HEK293 (cell line): ENCODE measurements around the gene ARV1.
A peak's percentile ranks its signal among the peaks of the same experiment; 100 is the strongest.

Experiments
- CTCF ChIA-PET: fragments of 350-600 bp; formaldehyde crosslinking; extraction: SDS; loops from one replicate; lab custom pipeline; 2021; ENCODE audit warnings: antibody characterized with exemption; lab: Yijun Ruan, JAX
- POLR2A ChIA-PET: fragments of 300-600 bp; formaldehyde crosslinking; extraction: SDS; loops from one replicate; lab custom pipeline; 2020; ENCODE audit warnings: antibody characterized with exemption, inconsistent platforms; lab: Yijun Ruan, JAX
- H3K27ac ChIP-seq: fragments of 200-500 bp; sonication (Bioruptor generic); 2 replicates; pipeline ENCODE4 v1.5.1; 2014; ENCODE audit warnings: low read depth, low read length, control low read depth, inconsistent platforms; ENCODE audit errors: extremely low read depth
- H3K36me3 ChIP-seq, 2 experiments: fragments of 200-500 bp in 1 of 2; sonication (Bioruptor generic) in 1 of 2; 1 replicate in 1 of 2; 2 replicates in 1 of 2; pipeline ENCODE4 v1.5.1; 2014 to 2017; ENCODE audit warnings: inconsistent platforms in 2 of 2, low read length in 2 of 2; ENCODE audit not compliant: control insufficient read depth in 2 of 2, insufficient read depth in 1 of 2
- H3K4me1 ChIP-seq: fragments of 200-500 bp; sonication (Bioruptor generic); 2 replicates; pipeline ENCODE4 v1.5.1; 2014; ENCODE audit warnings: mild to moderate bottlenecking, low read length, inconsistent platforms; ENCODE audit not compliant: control insufficient read depth, insufficient read depth
- H3K4me3 ChIP-seq: 2 replicates; pipeline ENCODE4 v1.5.1; 2011; ENCODE audit warnings: low read depth, mild to moderate bottlenecking, control low read depth, low read length, moderate library complexity
- H3K9me3 ChIP-seq: fragments of 200-500 bp; sonication (Bioruptor generic); 2 replicates; pipeline ENCODE4 v1.5.1; 2014; ENCODE audit warnings: low read depth, low read length, inconsistent platforms; ENCODE audit not compliant: control insufficient read depth, insufficient read depth
- KLF17 ChIP-seq: fragments of 450-650 bp; formaldehyde crosslinking; IDR thresholded peaks from 2 replicates; pipeline ENCODE4 v1.5.1; 2016; ENCODE audit warnings: missing biosample characterization, missing genetic modification characterization
- MEIS1 ChIP-seq: sonication (generic); formaldehyde crosslinking; IDR thresholded peaks from 2 replicates; pipeline ENCODE4 v1.8.1; 2022; ENCODE audit warnings: missing genetic modification reagents, mild to moderate bottlenecking, borderline replicate concordance
- PBX3 ChIP-seq: sonication (generic); formaldehyde crosslinking; IDR thresholded peaks from 2 replicates; pipeline ENCODE4 v1.8.1; 2022; ENCODE audit warnings: mild to moderate bottlenecking, moderate library complexity, missing genetic modification reagents
- PRDM1 ChIP-seq: fragments of 450-650 bp; formaldehyde crosslinking; IDR thresholded peaks from 2 replicates; pipeline ENCODE4; 2016; ENCODE audit warnings: missing biosample characterization, missing genetic modification characterization
- PRDM6 ChIP-seq: fragments of 450-650 bp; formaldehyde crosslinking; IDR thresholded peaks from 2 replicates; pipeline ENCODE4 v1.5.1; 2017; ENCODE audit warnings: missing biosample characterization, missing genetic modification characterization
- REPIN1 ChIP-seq: fragments of 450-650 bp; formaldehyde crosslinking; IDR thresholded peaks from 2 replicates; pipeline ENCODE4 v1.5.1; 2017; ENCODE audit warnings: missing biosample characterization, missing genetic modification characterization, low read depth
- REST ChIP-seq: fragments of 450-650 bp; formaldehyde crosslinking; IDR thresholded peaks from 2 replicates; pipeline ENCODE4 v1.5.1; 2016; ENCODE audit warnings: missing biosample characterization, missing genetic modification characterization
- SP3 ChIP-seq: fragments of 450-650 bp; formaldehyde crosslinking; IDR thresholded peaks from 2 replicates; pipeline ENCODE4 v1.5.1; 2016; ENCODE audit warnings: missing biosample characterization, missing genetic modification characterization
- SP7 ChIP-seq: fragments of 450-650 bp; formaldehyde crosslinking; IDR thresholded peaks from 2 replicates; pipeline ENCODE4 v1.5.1; 2016; ENCODE audit warnings: missing biosample characterization, missing genetic modification characterization
- ZBTB1 ChIP-seq: fragments of 450-650 bp; formaldehyde crosslinking; IDR thresholded peaks from 2 replicates; pipeline ENCODE4 v1.5.1; 2016; ENCODE audit warnings: missing biosample characterization, missing genetic modification characterization
- ZFP37 ChIP-seq: fragments of 450-650 bp; formaldehyde crosslinking; IDR thresholded peaks from 2 replicates; pipeline ENCODE4 v1.5.1; 2016; ENCODE audit warnings: missing biosample characterization, missing genetic modification characterization
- ZFP41 ChIP-seq: fragments of 450-650 bp; formaldehyde crosslinking; IDR thresholded peaks from 2 replicates; pipeline ENCODE4 v1.5.1; 2016; ENCODE audit warnings: missing biosample characterization, missing genetic modification characterization, borderline replicate concordance
- ZIC2 ChIP-seq: fragments of 450-650 bp; formaldehyde crosslinking; IDR thresholded peaks from 2 replicates; pipeline ENCODE4 v1.5.1; 2016; ENCODE audit warnings: missing biosample characterization, missing genetic modification characterization
- ZNF148 ChIP-seq: fragments of 450-650 bp; formaldehyde crosslinking; IDR thresholded peaks from 2 replicates; pipeline ENCODE4 v1.5.0; 2017; ENCODE audit warnings: missing biosample characterization, missing genetic modification characterization, borderline replicate concordance
- ZNF2 ChIP-seq: fragments of 450-650 bp; formaldehyde crosslinking; IDR thresholded peaks from 2 replicates; pipeline ENCODE4 v1.5.1; 2016; ENCODE audit warnings: missing biosample characterization, missing genetic modification characterization
- ZNF341 ChIP-seq: fragments of 450-650 bp; formaldehyde crosslinking; IDR thresholded peaks from 2 replicates; pipeline ENCODE4; 2016; ENCODE audit warnings: low read depth, missing biosample characterization, missing genetic modification characterization
- ZNF449 ChIP-seq: fragments of 450-650 bp; formaldehyde crosslinking; IDR thresholded peaks from 2 replicates; pipeline ENCODE4 v1.5.1; 2017; ENCODE audit warnings: missing biosample characterization, mild to moderate bottlenecking, missing genetic modification characterization, moderate library complexity
- ZNF501 ChIP-seq: fragments of 450-650 bp; formaldehyde crosslinking; IDR thresholded peaks from 2 replicates; pipeline ENCODE4 v1.5.1; 2016; ENCODE audit warnings: missing biosample characterization, missing genetic modification characterization
- ZNF600 ChIP-seq: fragments of 450-650 bp; formaldehyde crosslinking; IDR thresholded peaks from 2 replicates; pipeline ENCODE4 v1.5.1; 2016; ENCODE audit warnings: missing biosample characterization, missing genetic modification characterization
- ZNF664 ChIP-seq: fragments of 450-650 bp; formaldehyde crosslinking; IDR thresholded peaks from 2 replicates; pipeline ENCODE4 v1.5.1; 2016; ENCODE audit warnings: missing biosample characterization, missing genetic modification characterization
- ZNF692 ChIP-seq: fragments of 450-650 bp; formaldehyde crosslinking; IDR thresholded peaks from 2 replicates; pipeline ENCODE4 v1.5.1; 2016; ENCODE audit warnings: missing biosample characterization, missing genetic modification characterization
- ZNF768 ChIP-seq: fragments of 450-650 bp; formaldehyde crosslinking; IDR thresholded peaks from 2 replicates; pipeline ENCODE4 v1.5.1; 2018; ENCODE audit warnings: missing biosample characterization, mild to moderate bottlenecking, missing genetic modification characterization

Gene ARV1

GRCh38 chr1:231039161-231040018 lies 60.5 kb downstream of the ARV1 start:
- Histone ChIP-seq H3K9me3 (no peaks in the 10 kb centered on the region), H3K36me3 (no peaks in the 10 kb centered on the region), H3K4me3 (peak overlapping the region; percentile 78), H3K27ac (peak overlapping the region; percentile 78; the same call in 1 of the 2 replicates), H3K4me1 (peaks cover 18% of the 10 kb centered on the region)
- ChIA-PET CTCF (interaction anchor here (0.7 to 1.2 kb wide), 5 partner anchors 20 to 241 kb away, joined by 3 to 9 read pairs (median 3); no protein-coding TSS in a partner anchor), POLR2A (interaction anchor here (1.1 to 1.9 kb wide), 3 partner anchors 15 to 123 kb away, joined by 3 to 4 read pairs (median 3); partner anchors contain the start of genes ARV1, TRIM67 and TTC13)
- TF ChIP-seq ZNF664 (tag by site-specific recombination) = no peak
- TF ChIP-seq REPIN1 (tag by site-specific recombination) = 0 out of 2 replicates have a peak, but pooled peaks have one; percentile 14
- TF ChIP-seq ZFP41 (tag by site-specific recombination) = no peak
- TF ChIP-seq SP3 (tag by site-specific recombination) = peak; percentile 58
- TF ChIP-seq REST (tag by site-specific recombination) = peak; percentile 93
- 0 out of 2 replicates have a peak, but pooled peaks have one; percentile 30 for TF ChIP-seq ZBTB1 (tag by site-specific recombination)
- TF ChIP-seq ZNF692 (tag by site-specific recombination) = peak; percentile 72
- no peak for TF ChIP-seq ZNF768 (tag by site-specific recombination)
- TF ChIP-seq SP7 = peak; percentile 83
- 0 out of 2 replicates have a peak, but pooled peaks have one; percentile 14 for TF ChIP-seq PRDM1 (tag by site-specific recombination)
- TF ChIP-seq PBX3 = 0 out of 2 replicates have a peak, but pooled peaks have one; percentile 41
- TF ChIP-seq KLF17 (tag by site-specific recombination) = peak; percentile 53; the same call in 1 of the 2 replicates
- TF ChIP-seq ZNF341 (tag by site-specific recombination) = peak; percentile 99
- TF ChIP-seq ZFP37 (tag by site-specific recombination) = peak; percentile 94
- 0 out of 2 replicates have a peak, but pooled peaks have one; percentile 39 for TF ChIP-seq ZNF2
- no peak for TF ChIP-seq PRDM6
- peak; percentile 8; the same call in 1 of the 2 replicates for TF ChIP-seq MEIS1 (CRISPR knock-in tag)
- peak; percentile 92 for TF ChIP-seq ZNF501 (tag by site-specific recombination)
- TF ChIP-seq ZNF600 = peak; percentile 95
- TF ChIP-seq ZNF148 (tag by site-specific recombination) = 0 out of 2 replicates have a peak, but pooled peaks have one; percentile 29
- TF ChIP-seq ZNF449 (tag by site-specific recombination) = 0 out of 2 replicates have a peak, but pooled peaks have one; percentile 34
- TF ChIP-seq ZIC2 (tag by site-specific recombination) = peak; percentile 46
